GM19351 (cell line): ENCODE measurements around the gene MPST.

Source experiments
- ATAC-seq: cut with Tn5 transposase; IDR thresholded peaks from one replicate; pipeline ENCODE4 v1.9.1; 2021; ENCODE audit warnings: mild to moderate bottlenecking, moderate library complexity; ENCODE audit not compliant: unreplicated experiment

The MPST gene

GRCh38 chr22:37021710-37022482 is 2.4 kb downstream of the MPST start:
- no peak for ATAC-seq

- ATAC-seq: no peak
These were observed 3.2 kb downstream of the MPST start for GRCh38 chr22:37022483-37023337.

GRCh38 chr22:37023743-37024338 is 4.3 kb downstream of the MPST start:
- no peak for ATAC-seq

GRCh38 chr22:37024339-37025157 is 5.0 kb downstream of the MPST start:
- no peak for ATAC-seq

- no peak for ATAC-seq
These were observed 6.0 kb downstream of the MPST start for GRCh38 chr22:37025500-37026070.

- ATAC-seq: no peak
These were observed 6.8 kb downstream of the MPST start for GRCh38 chr22:37026325-37026724.

- no peak for ATAC-seq
These were observed 8.0 kb downstream of the MPST start for GRCh38 chr22:37027556-37027955.

GRCh38 chr22:37028692-37029674 is 9.4 kb downstream of the MPST start:
- ATAC-seq: no peak

GRCh38 chr22:37030560-37031281 is 11.2 kb downstream of the MPST start:
- ATAC-seq: no peak

GRCh38 chr22:37032134-37032534 is 12.6 kb downstream of the MPST start:
- no peak for ATAC-seq

- ATAC-seq: no peak
These were observed 13.3 kb downstream of the MPST start for GRCh38 chr22:37032535-37033460.

GRCh38 chr22:37033605-37034430 is 14.3 kb downstream of the MPST start:
- no peak for ATAC-seq

GRCh38 chr22:37036655-37037377 is 17.3 kb downstream of the MPST start:
- ATAC-seq: no peak

GRCh38 chr22:37037669-37038068 is 18.1 kb downstream of the MPST start:
- no peak for ATAC-seq

- no peak for ATAC-seq
These were observed 19.9 kb downstream of the MPST start for GRCh38 chr22:37039466-37039865.

GRCh38 chr22:37043209-37043827 is 23.8 kb downstream of the MPST start:
- ATAC-seq: no peak
